NT2/D1 (cell line): Measurements from ENCODE around the gene SRRM1.
"Not testable (repeated sequence)": the region's sequence is repeated elsewhere in the genome, so short reads cannot be mapped to it uniquely, and the experiment has no call there.

Source experiments
- DNase-seq: peaks from one replicate; pipeline ENCODE4 v3.0.0-alpha.2; 2011; ENCODE audit warnings: low read depth, low spot score
- H3K27me3 ChIP-seq: 2 replicates; pipeline ENCODE4 v1.6.0; 2011; ENCODE audit warnings: mild to moderate bottlenecking; ENCODE audit not compliant: insufficient read length, insufficient read depth
- H3K36me3 ChIP-seq: 2 replicates; pipeline ENCODE4 v1.6.1; 2011; ENCODE audit warnings: mild to moderate bottlenecking, low read length, mixed read lengths; ENCODE audit not compliant: insufficient read depth, insufficient read length
- H3K4me1 ChIP-seq: 2 replicates; pipeline ENCODE4 v1.5.1; 2011; ENCODE audit not compliant: insufficient read depth, insufficient read length
- H3K4me3 ChIP-seq: 2 replicates; pipeline ENCODE4 v1.5.1; 2011; ENCODE audit warnings: low read depth; ENCODE audit not compliant: insufficient read length
- H3K9ac ChIP-seq: 2 replicates; pipeline ENCODE4 v1.6.0; 2011; ENCODE audit warnings: low read depth; ENCODE audit not compliant: insufficient read length
- H3K9me3 ChIP-seq: 2 replicates; pipeline ENCODE4 v1.5.1; 2011; ENCODE audit warnings: mild to moderate bottlenecking, low read length; ENCODE audit not compliant: insufficient read depth
- SUZ12 ChIP-seq: IDR thresholded peaks from 2 replicates; pipeline ENCODE4 v1.6.1; 2011; ENCODE audit not compliant: insufficient read length, insufficient read depth; ENCODE audit errors: extremely low read depth
- YY1 ChIP-seq: IDR thresholded peaks from 2 replicates; pipeline ENCODE4 v1.6.1; 2011; ENCODE audit not compliant: insufficient read length, insufficient read depth
- ZNF274 ChIP-seq: IDR thresholded peaks from 2 replicates; pipeline ENCODE4 v1.6.1; 2011; ENCODE audit warnings: mild to moderate bottlenecking, low read depth, low read length

The SRRM1 gene

DNA sequence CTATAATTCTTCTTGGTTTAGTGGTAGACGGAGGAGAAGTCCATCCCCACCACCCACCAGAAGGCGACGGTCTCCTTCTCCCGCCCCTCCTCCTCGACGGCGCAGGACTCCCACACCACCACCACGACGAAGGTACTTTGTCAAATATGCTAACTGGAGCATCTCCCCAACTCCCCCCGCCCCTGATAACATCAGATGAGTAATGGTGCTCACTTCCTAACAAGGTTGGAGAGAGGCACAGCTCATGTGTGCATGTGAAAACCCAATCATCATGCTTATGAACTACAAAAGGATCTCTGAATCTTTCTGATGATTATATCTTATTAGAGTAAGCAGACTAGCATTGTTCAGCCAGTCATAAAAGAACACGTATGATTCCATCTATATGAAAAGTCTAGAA lies 23.7 kb downstream of the SRRM1 start:
- Histone ChIP-seq H3K4me3 (no peak overlapping the region), H3K9ac (no peak overlapping the region), H3K36me3 (peaks cover 96% of the 10 kb centered on the region), H3K9me3 (no peaks in the 10 kb centered on the region), H3K4me1 (no peaks in the 10 kb centered on the region), H3K27me3 (no peaks in the 10 kb centered on the region)
- no peak for DNase-seq
- TF ChIP-seq YY1 (no peak), SUZ12 (no peak), ZNF274 (no peak)

DNA sequence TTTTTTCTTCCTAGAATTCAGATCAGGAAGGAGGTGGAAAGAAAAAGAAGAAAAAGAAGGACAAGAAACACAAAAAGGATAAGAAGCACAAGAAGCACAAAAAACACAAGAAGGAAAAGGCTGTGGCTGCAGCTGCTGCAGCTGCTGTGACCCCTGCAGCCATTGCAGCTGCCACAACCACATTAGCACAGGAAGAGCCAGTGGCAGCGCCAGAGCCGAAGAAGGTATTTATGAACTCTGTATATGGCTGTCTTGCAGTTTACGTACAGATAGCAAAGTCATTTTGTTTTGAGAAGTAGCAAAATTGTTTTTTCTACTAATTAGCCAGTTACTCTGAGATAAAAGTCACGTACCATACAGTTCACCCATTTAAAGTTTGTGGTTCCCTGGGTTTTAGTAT lies 28.3 kb downstream of the SRRM1 start:
- H3K9ac ChIP-seq, DNase-seq, H3K4me1 ChIP-seq, H3K4me3 ChIP-seq, H3K27me3 ChIP-seq, H3K9me3 ChIP-seq: not testable (repeated sequence)
- H3K36me3 ChIP-seq: peaks cover 89% of the 10 kb centered on the region

DNA sequence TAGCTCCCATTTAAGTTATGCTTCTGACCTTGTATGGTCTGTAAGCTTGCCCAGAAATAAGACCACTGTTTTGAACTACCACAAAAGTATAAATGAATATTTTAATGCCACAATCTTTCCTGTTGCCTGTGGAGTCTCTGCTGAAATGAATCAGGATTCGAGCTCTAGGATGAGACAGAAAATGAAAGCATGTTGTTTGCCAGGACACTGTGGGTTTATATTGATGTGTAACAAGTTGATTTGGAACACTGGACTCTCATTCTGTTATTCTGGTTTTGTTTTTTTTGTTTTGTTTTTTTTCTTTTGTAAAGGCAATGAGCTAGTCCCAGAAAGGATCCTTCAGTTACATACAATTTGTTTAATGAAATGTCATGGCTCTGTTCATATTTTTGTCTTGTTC lies 29.6 kb downstream of the SRRM1 start:
- not testable (repeated sequence) for H3K4me1 ChIP-seq, H3K27me3 ChIP-seq, DNase-seq, H3K9ac ChIP-seq, H3K9me3 ChIP-seq, H3K4me3 ChIP-seq
- peaks cover 83% of the 10 kb centered on the region for H3K36me3 ChIP-seq

DNA sequence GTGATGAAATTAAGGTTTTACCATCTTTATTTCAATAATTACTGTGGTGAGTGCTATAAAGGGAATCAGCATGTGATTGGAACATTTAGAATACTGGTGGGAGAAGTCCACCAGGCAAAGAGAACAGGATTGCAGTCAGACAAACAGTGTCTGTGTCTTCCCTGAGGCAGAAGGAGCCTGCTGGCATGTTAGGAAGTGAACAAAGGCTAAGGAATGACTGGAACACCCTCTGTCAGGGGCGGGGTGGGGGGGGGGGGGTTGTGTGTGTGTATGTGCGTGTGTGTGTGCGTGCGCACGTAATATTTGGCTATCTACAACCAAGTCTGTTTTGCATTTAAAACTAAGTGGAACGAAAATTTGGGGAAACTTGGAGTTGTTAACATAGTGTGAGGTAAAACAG lies 30.2 kb downstream of the SRRM1 start:
- H3K36me3 ChIP-seq: peaks cover 77% of the 10 kb centered on the region
- no peak overlapping the region for H3K9ac ChIP-seq
- H3K4me3 ChIP-seq: no peak overlapping the region
- no peak for DNase-seq
- H3K9me3 ChIP-seq: no peaks in the 10 kb centered on the region
- TF ChIP-seq SUZ12: no peak
- no peak for TF ChIP-seq ZNF274
- TF ChIP-seq YY1: no peak
- H3K4me1 ChIP-seq: no peaks in the 10 kb centered on the region
- H3K27me3 ChIP-seq: no peaks in the 10 kb centered on the region

DNA sequence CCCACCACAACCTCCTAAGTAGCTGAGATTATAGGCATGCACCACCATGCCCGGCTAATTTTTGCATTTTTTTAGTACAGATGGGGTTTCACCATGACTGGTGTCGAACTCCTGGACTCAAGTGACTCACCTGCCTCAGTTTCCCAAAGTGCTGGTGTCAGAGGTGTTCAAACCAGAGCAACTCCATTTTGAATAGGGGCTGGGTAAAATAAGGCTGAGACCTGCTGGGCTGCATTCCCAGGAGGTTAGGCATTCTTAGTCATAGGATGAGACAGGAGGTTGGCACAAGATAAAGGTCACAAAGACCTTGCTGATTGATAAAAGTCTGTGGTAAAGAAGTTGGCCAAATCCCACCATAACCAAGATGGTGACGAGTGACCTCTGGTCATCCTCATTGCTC lies 35.3 kb downstream of the SRRM1 start:
- not testable (repeated sequence) for H3K9me3 ChIP-seq, DNase-seq, H3K27me3 ChIP-seq, H3K9ac ChIP-seq, H3K4me3 ChIP-seq, H3K4me1 ChIP-seq
- H3K36me3 ChIP-seq: peaks cover 28% of the 10 kb centered on the region

DNA sequence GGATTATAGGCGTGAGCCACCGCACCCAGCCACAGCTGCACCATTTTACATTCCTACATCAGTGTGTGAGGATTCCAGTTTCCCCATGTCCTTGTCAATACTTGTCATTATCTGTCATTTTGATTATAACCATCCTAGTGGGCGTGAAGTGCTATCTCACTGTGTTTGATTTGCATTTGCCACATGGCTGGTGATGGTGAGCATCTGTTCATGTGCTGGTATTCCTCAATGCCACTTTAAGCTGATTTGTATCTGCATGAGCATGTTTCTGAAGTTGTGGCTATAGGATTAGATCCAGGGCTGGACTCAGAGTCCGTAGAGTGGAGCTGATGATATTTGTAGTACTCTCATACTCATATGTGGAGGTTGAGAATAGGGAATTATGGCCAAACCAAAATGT lies 36.6 kb downstream of the SRRM1 start:
- Histone ChIP-seq H3K27me3 (no peaks in the 10 kb centered on the region), H3K4me3 (no peak overlapping the region), H3K9me3 (no peaks in the 10 kb centered on the region), H3K9ac (no peak overlapping the region), H3K36me3 (peaks cover 15% of the 10 kb centered on the region), H3K4me1 (no peaks in the 10 kb centered on the region)
- no peak for DNase-seq
- TF ChIP-seq YY1 (no peak), ZNF274 (no peak), SUZ12 (no peak)

DNA sequence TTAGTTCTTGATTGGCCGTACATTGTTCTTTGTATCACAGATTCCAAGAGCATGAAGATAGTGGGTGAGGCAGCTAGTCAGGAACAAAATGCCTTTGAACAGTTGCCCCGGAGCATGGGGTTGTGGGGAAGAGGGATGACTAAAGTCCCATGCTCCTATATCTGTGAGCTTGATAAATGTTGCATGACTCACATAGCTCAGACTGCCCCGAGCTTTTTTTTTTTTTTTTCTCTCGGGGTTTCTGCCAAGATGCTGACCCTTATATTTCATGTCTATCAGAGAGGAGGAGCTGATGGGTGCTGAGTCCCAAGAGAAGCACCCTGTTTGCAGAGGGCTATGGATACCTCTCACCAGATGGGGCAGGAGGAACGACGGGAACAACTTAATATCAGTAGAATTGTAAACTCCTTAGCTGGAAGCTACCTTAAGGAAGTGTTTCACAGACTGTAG lies 40.6 kb downstream of the SRRM1 start:
- Histone ChIP-seq H3K9ac (no peak overlapping the region), H3K9me3 (no peaks in the 10 kb centered on the region), H3K4me1 (peaks cover 7% of the 10 kb centered on the region), H3K27me3 (no peaks in the 10 kb centered on the region), H3K4me3 (no peak overlapping the region), H3K36me3 (no peaks in the 10 kb centered on the region)
- no peak for DNase-seq
- TF ChIP-seq ZNF274 (no peak), YY1 (no peak), SUZ12 (no peak)

DNA sequence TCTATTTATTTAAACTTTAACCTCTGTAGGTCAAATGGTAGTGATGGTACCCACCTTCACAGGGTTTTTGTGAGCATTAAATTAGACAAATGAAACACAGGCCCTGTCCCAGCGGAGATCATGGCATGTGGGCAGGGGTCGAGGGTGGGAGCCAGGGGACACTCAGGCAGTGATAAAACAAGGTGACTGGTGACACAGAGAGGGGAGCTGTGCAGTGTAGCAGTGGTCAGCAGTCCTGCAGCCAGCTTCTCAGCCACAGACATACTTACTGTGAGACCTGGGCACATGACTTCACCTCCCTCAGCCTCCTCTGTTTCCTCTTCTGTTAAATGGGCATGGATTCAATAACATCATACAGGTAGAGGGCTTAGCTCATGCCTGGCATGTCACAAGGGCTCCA lies 44.9 kb downstream of the SRRM1 start:
- Histone ChIP-seq H3K9ac (peak overlapping the region; percentile 14), H3K36me3 (no peaks in the 10 kb centered on the region), H3K27me3 (no peaks in the 10 kb centered on the region), H3K4me1 (peaks cover 7% of the 10 kb centered on the region), H3K4me3 (no peak overlapping the region), H3K9me3 (no peaks in the 10 kb centered on the region)
- no peak for DNase-seq
- no peak for TF ChIP-seq YY1
- no peak for TF ChIP-seq SUZ12
- TF ChIP-seq ZNF274: no peak
